ENCODE measurements around the gene APOA4. TPM values are rescaled to one million over a fixed set of nuclear protein-coding genes. Genes with fewer than 3 reads are reported as not detected.

Gene APOA4
- total RNA-seq, 1 experiment from 2014 or later, result not detected

DNA sequence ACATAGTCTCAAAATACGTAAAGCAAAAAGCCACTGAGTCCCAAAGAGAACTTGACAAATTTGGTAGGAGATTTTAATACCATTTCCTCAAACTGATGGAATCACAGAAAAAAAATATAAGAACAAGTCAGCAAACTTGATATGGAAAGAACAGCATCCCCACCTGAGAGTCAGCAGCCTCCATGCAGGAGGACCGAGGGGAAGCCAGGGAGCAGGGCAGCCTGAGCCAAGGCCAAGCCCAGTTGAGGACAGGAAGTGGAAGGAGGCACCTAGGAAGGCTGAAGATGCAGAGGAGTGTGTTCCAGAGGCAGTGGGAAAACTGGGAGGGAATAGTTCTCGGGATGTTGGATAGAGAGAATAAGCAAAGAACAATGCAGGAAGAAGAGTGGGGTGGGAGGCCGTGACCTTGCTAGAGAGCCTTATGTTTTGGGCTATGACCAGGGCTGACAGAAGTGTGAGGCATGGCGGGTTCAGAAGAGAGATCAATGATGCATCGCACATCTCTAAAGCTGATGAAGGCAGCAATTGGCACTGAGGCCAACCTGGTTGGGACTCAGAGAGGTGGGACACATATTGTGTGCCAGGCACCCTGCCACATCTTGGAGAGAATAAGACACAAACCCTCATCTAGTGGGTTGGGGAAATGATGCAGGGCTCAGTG is 15.4 kb downstream of the APOA4 start:
- Histone ChIP-seq H3K27ac (ENCODE audit: low read depth, low read length) (no peak overlapping the region), H4K20me1 (ENCODE audit: insufficient read depth) (no peaks in the 10 kb centered on the region), H3K9ac (ENCODE audit: low read length) (no peak overlapping the region), H3K9me3 (ENCODE audit: control insufficient read depth in 1 of 2, insufficient read depth in 1 of 2, low read depth in 1 of 2, low read length in 2 of 2) (no peaks in the 10 kb centered on the region), H3K4me2 (ENCODE audit: low read length) (no peak overlapping the region), H3K4me3 (replicated peaks in 1 of 2; ENCODE audit: low read depth in 1 of 2, low read length in 2 of 2) (no peak overlapping the region), H3K36me3 (ENCODE audit: control insufficient read depth in 1 of 2, insufficient read depth in 2 of 2, low read length in 2 of 2) (no peaks in the 10 kb centered on the region), H2AFZ (ENCODE audit: low read depth, low read length, poor library complexity, severe bottlenecking) (no peak overlapping the region), H3K9me2 (ENCODE audit: insufficient read depth) (no peaks in the 10 kb centered on the region), H3K79me2 (ENCODE audit: insufficient read depth, low read length) (no peaks in the 10 kb centered on the region), H3K27me3 (ENCODE audit: insufficient read depth, low read length) (no peaks in the 10 kb centered on the region), H3K4me1 (ENCODE audit: control insufficient read depth in 1 of 2, insufficient read depth in 2 of 2, low read length in 2 of 2) (no peaks in the 10 kb centered on the region)
- no peak for DNase-seq (ENCODE audit: low read depth, low spot score)
- BruUV-seq (replicated peaks), result no TSS peak
- intact Hi-C loops (cut with micrococcal nuclease), result no loop called here
- ChIA-PET CTCF (no interaction called here), RAD21 (ENCODE audit: low non-redundant PET in 1 of 2, low total read pairs in 2 of 2, uncharacterized antibody in 2 of 2, unreplicated experiment in 2 of 2) (no interaction called here), POLR2A (no interaction called here)
- no peak for TF ChIP-seq EGR1 (IDR thresholded peaks at IDR 0.05; ENCODE audit: low read depth)
- TF ChIP-seq SRF (IDR thresholded peaks at IDR 0.05; ENCODE audit: low read depth), result no peak
- TF ChIP-seq ZFX (IDR thresholded peaks at IDR 0.05), result no peak
- no peak for TF ChIP-seq POLR2AphosphoS5 (IDR thresholded peaks at IDR 0.05; ENCODE audit: low read depth, low read length)
- TF ChIP-seq POLR2A (IDR thresholded peaks at IDR 0.05; ENCODE audit: borderline replicate concordance, extremely low read depth, insufficient read depth, insufficient read length), result no peak
- TF ChIP-seq, protein P1, sequence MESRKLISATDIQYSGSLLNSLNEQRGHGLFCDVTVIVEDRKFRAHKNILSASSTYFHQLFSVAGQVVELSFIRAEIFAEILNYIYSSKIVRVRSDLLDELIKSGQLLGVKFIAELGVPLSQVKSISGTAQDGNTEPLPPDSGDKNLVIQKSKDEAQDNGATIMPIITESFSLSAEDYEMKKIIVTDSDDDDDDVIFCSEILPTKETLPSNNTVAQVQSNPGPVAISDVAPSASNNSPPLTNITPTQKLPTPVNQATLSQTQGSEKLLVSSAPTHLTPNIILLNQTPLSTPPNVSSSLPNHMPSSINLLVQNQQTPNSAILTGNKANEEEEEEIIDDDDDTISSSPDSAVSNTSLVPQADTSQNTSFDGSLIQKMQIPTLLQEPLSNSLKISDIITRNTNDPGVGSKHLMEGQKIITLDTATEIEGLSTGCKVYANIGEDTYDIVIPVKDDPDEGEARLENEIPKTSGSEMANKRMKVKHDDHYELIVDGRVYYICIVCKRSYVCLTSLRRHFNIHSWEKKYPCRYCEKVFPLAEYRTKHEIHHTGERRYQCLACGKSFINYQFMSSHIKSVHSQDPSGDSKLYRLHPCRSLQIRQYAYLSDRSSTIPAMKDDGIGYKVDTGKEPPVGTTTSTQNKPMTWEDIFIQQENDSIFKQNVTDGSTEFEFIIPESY (IDR thresholded peaks at IDR 0.05; ENCODE audit: extremely low read depth, insufficient replicate concordance, low read length), result no peak
- TF ChIP-seq TCF7L2 (IDR thresholded peaks at IDR 0.05; ENCODE audit: borderline replicate concordance, extremely low read depth, insufficient read depth, insufficient read length), result no peak
- no peak for TF ChIP-seq EZH2 (IDR thresholded peaks at IDR 0.05)
- ATAC-seq, result no peak

DNA sequence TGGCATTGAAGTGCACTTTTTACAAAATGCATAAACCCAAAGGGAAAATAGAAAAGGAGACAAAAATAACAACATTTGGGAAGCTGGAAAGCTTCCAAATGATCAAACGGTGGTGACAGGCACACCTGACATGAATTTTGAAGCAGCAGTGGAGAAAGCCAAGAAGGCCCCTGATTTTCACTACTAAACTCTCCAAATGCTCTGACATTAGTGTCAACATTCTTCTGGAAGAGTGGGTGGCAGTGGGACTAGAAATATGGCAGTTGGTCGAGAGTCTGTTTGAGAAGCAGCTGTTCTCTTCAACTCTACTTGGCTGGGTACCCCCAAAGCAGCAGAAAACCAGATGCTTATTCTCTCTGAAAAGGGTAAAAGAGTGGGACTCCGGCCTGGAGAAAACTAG is 19.1 kb downstream of the APOA4 start:
- no TSS peak for BruUV-seq (replicated peaks)
- Histone ChIP-seq H3K4me3 (replicated peaks in 1 of 2; ENCODE audit: low read depth in 1 of 2, low read length in 2 of 2) (no peak overlapping the region), H3K27me3 (ENCODE audit: insufficient read depth, low read length) (no peaks in the 10 kb centered on the region), H3K9ac (ENCODE audit: low read length) (no peak overlapping the region), H3K36me3 (ENCODE audit: control insufficient read depth in 1 of 2, insufficient read depth in 2 of 2, low read length in 2 of 2) (no peaks in the 10 kb centered on the region), H3K9me2 (ENCODE audit: insufficient read depth) (no peaks in the 10 kb centered on the region), H3K9me3 (ENCODE audit: control insufficient read depth in 1 of 2, insufficient read depth in 1 of 2, low read depth in 1 of 2, low read length in 2 of 2) (no peaks in the 10 kb centered on the region), H3K4me2 (ENCODE audit: low read length) (no peak overlapping the region), H3K4me1 (ENCODE audit: control insufficient read depth in 1 of 2, insufficient read depth in 2 of 2, low read length in 2 of 2) (no peaks in the 10 kb centered on the region), H3K27ac (ENCODE audit: low read depth, low read length) (no peak overlapping the region), H4K20me1 (ENCODE audit: insufficient read depth) (no peaks in the 10 kb centered on the region), H2AFZ (ENCODE audit: low read depth, low read length, poor library complexity, severe bottlenecking) (no peak overlapping the region), H3K79me2 (ENCODE audit: insufficient read depth, low read length) (no peaks in the 10 kb centered on the region)
- RAD21 ChIA-PET (ENCODE audit: low non-redundant PET in 1 of 2, low total read pairs in 2 of 2, uncharacterized antibody in 2 of 2, unreplicated experiment in 2 of 2), result no interaction called here
- POLR2A ChIA-PET, result no interaction called here
- intact Hi-C loops (cut with micrococcal nuclease), result no loop called here
- DNase-seq (ENCODE audit: low read depth, low spot score) (no peak), ATAC-seq (no peak)
- CTCF ChIA-PET, result no interaction called here
- no peak for TF ChIP-seq ZFX (IDR thresholded peaks at IDR 0.05)
- TF ChIP-seq SP1 (IDR thresholded peaks at IDR 0.05; ENCODE audit: low read depth), result no peak
- TF ChIP-seq EZH2 (IDR thresholded peaks at IDR 0.05), result no peak
- no peak for TF ChIP-seq EZH2phosphoT487 (IDR thresholded peaks at IDR 0.05; ENCODE audit: borderline replicate concordance)
- TF ChIP-seq, protein P2, sequence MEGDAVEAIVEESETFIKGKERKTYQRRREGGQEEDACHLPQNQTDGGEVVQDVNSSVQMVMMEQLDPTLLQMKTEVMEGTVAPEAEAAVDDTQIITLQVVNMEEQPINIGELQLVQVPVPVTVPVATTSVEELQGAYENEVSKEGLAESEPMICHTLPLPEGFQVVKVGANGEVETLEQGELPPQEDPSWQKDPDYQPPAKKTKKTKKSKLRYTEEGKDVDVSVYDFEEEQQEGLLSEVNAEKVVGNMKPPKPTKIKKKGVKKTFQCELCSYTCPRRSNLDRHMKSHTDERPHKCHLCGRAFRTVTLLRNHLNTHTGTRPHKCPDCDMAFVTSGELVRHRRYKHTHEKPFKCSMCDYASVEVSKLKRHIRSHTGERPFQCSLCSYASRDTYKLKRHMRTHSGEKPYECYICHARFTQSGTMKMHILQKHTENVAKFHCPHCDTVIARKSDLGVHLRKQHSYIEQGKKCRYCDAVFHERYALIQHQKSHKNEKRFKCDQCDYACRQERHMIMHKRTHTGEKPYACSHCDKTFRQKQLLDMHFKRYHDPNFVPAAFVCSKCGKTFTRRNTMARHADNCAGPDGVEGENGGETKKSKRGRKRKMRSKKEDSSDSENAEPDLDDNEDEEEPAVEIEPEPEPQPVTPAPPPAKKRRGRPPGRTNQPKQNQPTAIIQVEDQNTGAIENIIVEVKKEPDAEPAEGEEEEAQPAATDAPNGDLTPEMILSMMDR (IDR thresholded peaks at IDR 0.05 in 2 of 3, conservative IDR thresholded peaks at IDR 0.05 in 1 of 3; ENCODE audit: borderline replicate concordance in 1 of 3, insufficient read depth in 1 of 3, low read depth in 2 of 3, low read length in 2 of 3), result no peak
- TF ChIP-seq, protein P1 (IDR thresholded peaks at IDR 0.05; ENCODE audit: extremely low read depth, insufficient replicate concordance, low read length), result no peak
- TF ChIP-seq ELF1 (IDR thresholded peaks at IDR 0.05; ENCODE audit: borderline replicate concordance, low read depth), result no peak
